ENCODE results near the gene AGAP2.

DNA sequence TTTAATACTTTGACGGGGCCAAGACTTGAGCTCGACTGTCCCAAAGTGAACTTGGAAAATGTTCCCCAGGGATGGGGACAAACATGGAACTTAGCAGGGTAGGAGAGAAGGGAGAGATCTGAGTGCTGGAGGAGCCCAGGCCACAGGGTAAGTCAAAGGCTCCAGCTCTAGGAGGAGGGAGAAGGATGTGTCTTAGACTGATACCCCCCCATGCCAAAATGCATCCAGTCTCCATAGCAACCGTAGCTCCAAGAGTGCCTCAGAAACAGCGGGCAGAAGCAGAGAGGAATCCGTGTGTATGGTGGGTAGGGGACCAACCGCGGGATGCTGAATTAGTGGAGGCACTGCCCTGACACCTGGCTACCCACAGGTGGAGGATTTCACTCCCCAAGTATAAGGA, 845 bp upstream of the AGAP2 start:
- no peak for TF ChIP-seq POLR2A (IDR thresholded peaks at IDR 0.05)
- TF ChIP-seq, protein P1, sequence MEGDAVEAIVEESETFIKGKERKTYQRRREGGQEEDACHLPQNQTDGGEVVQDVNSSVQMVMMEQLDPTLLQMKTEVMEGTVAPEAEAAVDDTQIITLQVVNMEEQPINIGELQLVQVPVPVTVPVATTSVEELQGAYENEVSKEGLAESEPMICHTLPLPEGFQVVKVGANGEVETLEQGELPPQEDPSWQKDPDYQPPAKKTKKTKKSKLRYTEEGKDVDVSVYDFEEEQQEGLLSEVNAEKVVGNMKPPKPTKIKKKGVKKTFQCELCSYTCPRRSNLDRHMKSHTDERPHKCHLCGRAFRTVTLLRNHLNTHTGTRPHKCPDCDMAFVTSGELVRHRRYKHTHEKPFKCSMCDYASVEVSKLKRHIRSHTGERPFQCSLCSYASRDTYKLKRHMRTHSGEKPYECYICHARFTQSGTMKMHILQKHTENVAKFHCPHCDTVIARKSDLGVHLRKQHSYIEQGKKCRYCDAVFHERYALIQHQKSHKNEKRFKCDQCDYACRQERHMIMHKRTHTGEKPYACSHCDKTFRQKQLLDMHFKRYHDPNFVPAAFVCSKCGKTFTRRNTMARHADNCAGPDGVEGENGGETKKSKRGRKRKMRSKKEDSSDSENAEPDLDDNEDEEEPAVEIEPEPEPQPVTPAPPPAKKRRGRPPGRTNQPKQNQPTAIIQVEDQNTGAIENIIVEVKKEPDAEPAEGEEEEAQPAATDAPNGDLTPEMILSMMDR (IDR thresholded peaks at IDR 0.05), result no peak
